Measurements from ENCODE around the gene LINGO4.

LINGO4 gene

DNA sequence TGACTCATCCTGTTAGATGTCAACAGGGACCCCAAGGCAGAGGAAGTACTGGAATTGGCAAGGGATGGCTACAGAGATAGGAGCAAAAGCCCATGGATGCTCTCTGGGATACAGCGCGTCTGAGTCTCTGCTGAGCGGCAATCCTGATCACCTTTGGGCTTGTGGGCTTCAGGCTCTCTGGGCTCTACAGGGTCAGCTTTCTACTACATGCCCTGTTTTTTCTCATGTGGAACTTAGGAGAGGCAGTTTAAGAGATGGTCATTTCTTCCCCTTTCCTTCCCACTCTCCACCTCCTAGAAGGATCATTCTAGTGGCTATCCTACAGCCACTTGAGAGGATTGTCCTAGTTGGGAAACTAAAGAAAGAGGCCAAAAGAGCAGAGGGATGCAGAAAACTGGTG lies 1.3 kb downstream of the LINGO4 start:
- Histone ChIP-seq H2BK120ac (ENCODE audit: low read depth, low read length) (no peak overlapping the region), H3K23ac (ENCODE audit: low read depth, low read length, poor library complexity) (no peak overlapping the region), H4K8ac (ENCODE audit: low read depth, low read length) (no peak overlapping the region), H3K4me3 (ENCODE audit: low read length in 2 of 2) (no peak overlapping the region), H2BK12ac (ENCODE audit: low read length) (no peak overlapping the region), H3K9ac (ENCODE audit: low read depth, low read length, poor library complexity) (no peak overlapping the region), H3K18ac (ENCODE audit: low read length) (no peak overlapping the region), H2AK5ac (ENCODE audit: low read depth, low read length) (no peak overlapping the region), H3K9me3 (replicated peaks in 1 of 2; ENCODE audit: control insufficient read depth in 2 of 2, insufficient read depth in 1 of 2, low read depth in 1 of 2, low read length in 2 of 2) (no peaks in the 10 kb centered on the region), H3K4me2 (ENCODE audit: insufficient read depth, low read length, poor library complexity, severe bottlenecking) (no peak overlapping the region), H3K79me1 (ENCODE audit: low read depth, low read length) (peaks cover 1% of the 10 kb centered on the region), H2BK15ac (ENCODE audit: low read length) (no peak overlapping the region), H3K4ac (ENCODE audit: low read length) (no peak overlapping the region), H2AFZ (ENCODE audit: low read length) (no peak overlapping the region), H2BK5ac (ENCODE audit: low read length) (no peak overlapping the region), H3K27me3 (ENCODE audit: control insufficient read depth in 3 of 3, insufficient read depth in 3 of 3, low read depth in 1 of 3, low read length in 3 of 3) (peaks cover 0 to 80% (median 0%) of the 10 kb centered on the region in 3 experiments), H4K91ac (ENCODE audit: low read depth, low read length, poor library complexity) (no peak overlapping the region), H3K14ac (ENCODE audit: low read length) (no peak overlapping the region), H3K4me1 (ENCODE audit: control insufficient read depth in 2 of 2, insufficient read depth in 1 of 2, low read depth in 1 of 2, low read length in 2 of 2) (peaks cover 1 to 6% of the 10 kb centered on the region in 2 donors), H3K36me3 (replicated peaks in 1 of 2; ENCODE audit: control insufficient read depth in 2 of 2, insufficient read depth in 2 of 2, low read length in 2 of 2) (no peaks in the 10 kb centered on the region), H3K27ac (replicated peaks; ENCODE audit: low read length) (no peak overlapping the region)
- DNase-seq (ENCODE audit: low spot score), result no peak
- no CpG with 5 or more reads among the region's 3 CpGs for WGBS, 2 donors (ENCODE audit: extremely low coverage in 2 of 2, insufficient read length in 2 of 2, insufficient replicate concordance in 1 of 2)

DNA sequence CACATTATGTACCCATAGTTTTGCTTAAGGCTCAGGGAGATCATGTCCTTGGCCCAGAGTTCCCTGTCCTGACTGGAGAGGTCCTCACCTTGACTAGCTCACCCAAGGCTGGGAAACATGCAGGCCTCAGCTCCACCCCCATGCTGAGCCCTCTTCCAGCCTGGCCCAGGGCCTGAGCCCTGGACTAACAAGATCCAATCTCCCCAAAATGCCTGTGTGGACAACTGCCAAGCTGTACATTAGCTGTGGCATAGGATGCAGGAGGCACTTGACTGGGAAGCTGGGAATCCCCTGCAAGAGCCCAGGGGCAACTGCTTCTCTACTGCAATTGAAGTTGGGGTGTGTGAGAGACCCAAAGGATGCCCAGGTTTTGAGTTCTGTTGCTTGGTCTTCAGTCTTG lies 2.1 kb downstream of the LINGO4 start:
- Histone ChIP-seq H2BK120ac (ENCODE audit: low read depth, low read length) (no peak overlapping the region), H3K4me2 (ENCODE audit: insufficient read depth, low read length, poor library complexity, severe bottlenecking) (no peak overlapping the region), H4K8ac (ENCODE audit: low read depth, low read length) (no peak overlapping the region), H2AK5ac (ENCODE audit: low read depth, low read length) (no peak overlapping the region), H3K27ac (replicated peaks; ENCODE audit: low read length) (no peak overlapping the region), H3K23ac (ENCODE audit: low read depth, low read length, poor library complexity) (no peak overlapping the region), H2BK15ac (ENCODE audit: low read length) (no peak overlapping the region), H3K4me3 (ENCODE audit: low read length in 2 of 2) (no peak overlapping the region), H2AFZ (ENCODE audit: low read length) (no peak overlapping the region), H2BK12ac (ENCODE audit: low read length) (no peak overlapping the region), H3K18ac (ENCODE audit: low read length) (no peak overlapping the region), H4K91ac (ENCODE audit: low read depth, low read length, poor library complexity) (no peak overlapping the region), H2BK5ac (ENCODE audit: low read length) (no peak overlapping the region), H3K9ac (ENCODE audit: low read depth, low read length, poor library complexity) (no peak overlapping the region), H3K27me3 (ENCODE audit: control insufficient read depth in 3 of 3, insufficient read depth in 3 of 3, low read depth in 1 of 3, low read length in 3 of 3) (peaks cover 0 to 76% (median 0%) of the 10 kb centered on the region in 3 experiments), H3K4me1 (ENCODE audit: control insufficient read depth in 2 of 2, insufficient read depth in 1 of 2, low read depth in 1 of 2, low read length in 2 of 2) (peaks cover 2 to 8% of the 10 kb centered on the region in 2 donors), H3K79me1 (ENCODE audit: low read depth, low read length) (peaks cover 1% of the 10 kb centered on the region), H3K36me3 (replicated peaks in 1 of 2; ENCODE audit: control insufficient read depth in 2 of 2, insufficient read depth in 2 of 2, low read length in 2 of 2) (no peaks in the 10 kb centered on the region), H3K9me3 (replicated peaks in 1 of 2; ENCODE audit: control insufficient read depth in 2 of 2, insufficient read depth in 1 of 2, low read depth in 1 of 2, low read length in 2 of 2) (no peaks in the 10 kb centered on the region), H3K4ac (ENCODE audit: low read length) (no peak overlapping the region), H3K14ac (ENCODE audit: low read length) (no peak overlapping the region)
- DNase-seq (ENCODE audit: low spot score), result no peak

DNA sequence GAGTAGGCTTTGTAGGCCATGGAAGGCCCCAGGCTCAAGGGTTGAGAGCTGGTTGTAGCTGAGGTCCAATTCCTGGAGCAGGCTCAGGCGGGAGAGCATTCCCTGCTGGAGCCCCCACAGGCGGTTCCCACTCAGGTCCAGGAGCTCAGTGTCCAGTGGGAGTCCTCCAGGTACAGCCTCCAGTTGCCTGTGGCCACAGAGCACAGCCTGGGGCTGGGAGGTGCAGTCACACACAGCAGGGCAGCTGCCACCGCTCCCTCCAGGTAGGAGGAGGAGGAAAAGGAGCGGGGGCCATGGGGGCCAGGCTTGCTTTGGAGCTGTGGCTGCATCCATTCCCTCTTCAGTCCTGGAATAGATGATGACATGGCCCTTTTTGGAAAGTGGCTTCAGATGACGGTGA lies 2.8 kb downstream of the LINGO4 start:
- no peak overlapping the region for H2BK15ac ChIP-seq (ENCODE audit: low read length)
- H2AK5ac ChIP-seq (ENCODE audit: low read depth, low read length), result no peak overlapping the region
- no peak overlapping the region for H3K14ac ChIP-seq (ENCODE audit: low read length)
- no peak overlapping the region for H3K4me3 ChIP-seq (ENCODE audit: low read length in 2 of 2)
- peaks cover 0 to 68% (median 0%) of the 10 kb centered on the region in 3 experiments for H3K27me3 ChIP-seq (ENCODE audit: control insufficient read depth in 3 of 3, insufficient read depth in 3 of 3, low read depth in 1 of 3, low read length in 3 of 3)
- H2BK12ac ChIP-seq (ENCODE audit: low read length), result no peak overlapping the region
- H3K4me1 ChIP-seq (ENCODE audit: control insufficient read depth in 2 of 2, insufficient read depth in 1 of 2, low read depth in 1 of 2, low read length in 2 of 2), result peaks cover 2 to 8% of the 10 kb centered on the region in 2 donors
- no peak overlapping the region for H2BK5ac ChIP-seq (ENCODE audit: low read length)
- H3K9ac ChIP-seq (ENCODE audit: low read depth, low read length, poor library complexity), result no peak overlapping the region
- H3K4ac ChIP-seq (ENCODE audit: low read length), result no peak overlapping the region
- H3K18ac ChIP-seq (ENCODE audit: low read length), result no peak overlapping the region
- H3K27ac ChIP-seq (replicated peaks; ENCODE audit: low read length), result no peak overlapping the region
- peak overlapping the region; percentile 48 for H3K23ac ChIP-seq (ENCODE audit: low read depth, low read length, poor library complexity)
- peaks cover 0 to 2% of the 10 kb centered on the region in 2 donors for H3K36me3 ChIP-seq (replicated peaks in 1 of 2; ENCODE audit: control insufficient read depth in 2 of 2, insufficient read depth in 2 of 2, low read length in 2 of 2)
- DNase-seq (ENCODE audit: low spot score), result no peak
- no peak overlapping the region for H2AFZ ChIP-seq (ENCODE audit: low read length)
- no peaks in the 10 kb centered on the region for H3K9me3 ChIP-seq (replicated peaks in 1 of 2; ENCODE audit: control insufficient read depth in 2 of 2, insufficient read depth in 1 of 2, low read depth in 1 of 2, low read length in 2 of 2)
- H4K91ac ChIP-seq (ENCODE audit: low read depth, low read length, poor library complexity), result no peak overlapping the region
- H3K79me1 ChIP-seq (ENCODE audit: low read depth, low read length), result no peaks in the 10 kb centered on the region
- no peak overlapping the region for H2BK120ac ChIP-seq (ENCODE audit: low read depth, low read length)
- no peak overlapping the region for H4K8ac ChIP-seq (ENCODE audit: low read depth, low read length)
- no peak overlapping the region for H3K4me2 ChIP-seq (ENCODE audit: insufficient read depth, low read length, poor library complexity, severe bottlenecking)
- WGBS, 2 donors (ENCODE audit: extremely low coverage in 2 of 2, insufficient read length in 2 of 2, insufficient replicate concordance in 1 of 2), result no CpG with 5 or more reads among the region's 5 CpGs

DNA sequence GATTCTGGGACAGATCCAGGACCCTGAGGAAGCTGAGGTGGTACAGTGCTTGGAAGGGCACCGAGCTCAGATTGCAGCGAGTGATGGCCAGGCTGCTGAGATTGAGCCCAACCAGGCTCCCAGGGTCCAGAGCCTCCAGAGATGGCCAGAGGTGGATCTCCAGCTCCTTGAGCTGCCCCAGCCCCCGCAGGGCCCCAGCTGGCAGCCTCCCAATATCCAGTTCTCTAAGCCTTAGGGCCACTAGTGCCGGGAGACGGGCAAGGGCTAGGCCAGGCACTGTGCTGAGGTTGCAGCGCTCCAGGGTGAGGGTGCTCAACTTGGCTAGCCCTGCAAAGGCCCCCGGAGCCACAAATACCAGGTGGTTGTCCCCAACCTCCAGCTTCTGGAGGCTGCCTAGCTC lies 3.4 kb downstream of the LINGO4 start:
- no peak overlapping the region for H3K18ac ChIP-seq (ENCODE audit: low read length)
- H2BK5ac ChIP-seq (ENCODE audit: low read length), result no peak overlapping the region
- H3K27me3 ChIP-seq (ENCODE audit: control insufficient read depth in 3 of 3, insufficient read depth in 3 of 3, low read depth in 1 of 3, low read length in 3 of 3), result peaks cover 0 to 63% (median 0%) of the 10 kb centered on the region in 3 experiments
- H3K23ac ChIP-seq (ENCODE audit: low read depth, low read length, poor library complexity), result no peak overlapping the region
- H2BK120ac ChIP-seq (ENCODE audit: low read depth, low read length), result no peak overlapping the region
- H3K4me1 ChIP-seq (ENCODE audit: control insufficient read depth in 2 of 2, insufficient read depth in 1 of 2, low read depth in 1 of 2, low read length in 2 of 2), result peaks cover 2 to 8% of the 10 kb centered on the region in 2 donors
- H3K14ac ChIP-seq (ENCODE audit: low read length), result no peak overlapping the region
- no peak for DNase-seq (ENCODE audit: low spot score)
- no peak overlapping the region for H2AFZ ChIP-seq (ENCODE audit: low read length)
- no peak overlapping the region for H2BK12ac ChIP-seq (ENCODE audit: low read length)
- WGBS, 2 donors (ENCODE audit: extremely low coverage in 2 of 2, insufficient read length in 2 of 2, insufficient replicate concordance in 1 of 2), result no CpG with 5 or more reads among the region's 7 CpGs
- no peak overlapping the region for H3K27ac ChIP-seq (replicated peaks; ENCODE audit: low read length)
- H4K91ac ChIP-seq (ENCODE audit: low read depth, low read length, poor library complexity), result no peak overlapping the region
- H4K8ac ChIP-seq (ENCODE audit: low read depth, low read length), result peak overlapping the region; percentile 92
- H3K4me3 ChIP-seq (ENCODE audit: low read length in 2 of 2), result no peak overlapping the region
- H3K4me2 ChIP-seq (ENCODE audit: insufficient read depth, low read length, poor library complexity, severe bottlenecking), result no peak overlapping the region
- peak overlapping the region; percentile 36 for H2AK5ac ChIP-seq (ENCODE audit: low read depth, low read length)
- H3K9ac ChIP-seq (ENCODE audit: low read depth, low read length, poor library complexity), result peak overlapping the region; percentile 63
- H3K4ac ChIP-seq (ENCODE audit: low read length), result no peak overlapping the region
- peaks cover 0 to 2% of the 10 kb centered on the region in 2 donors for H3K36me3 ChIP-seq (replicated peaks in 1 of 2; ENCODE audit: control insufficient read depth in 2 of 2, insufficient read depth in 2 of 2, low read length in 2 of 2)
- no peaks in the 10 kb centered on the region for H3K79me1 ChIP-seq (ENCODE audit: low read depth, low read length)
- no peak overlapping the region for H2BK15ac ChIP-seq (ENCODE audit: low read length)
- no peaks in the 10 kb centered on the region for H3K9me3 ChIP-seq (replicated peaks in 1 of 2; ENCODE audit: control insufficient read depth in 2 of 2, insufficient read depth in 1 of 2, low read depth in 1 of 2, low read length in 2 of 2)

All from neuronal stem cell (in vitro differentiated cells).